ENCODE measurements around the gene RNF26. TPM values are rescaled to one million over a fixed set of nuclear protein-coding genes. Genes with fewer than 3 reads are reported as not detected.

Gene RNF26
- total RNA-seq, 1 donor from 2014 or later, result 34.3 TPM

DNA sequence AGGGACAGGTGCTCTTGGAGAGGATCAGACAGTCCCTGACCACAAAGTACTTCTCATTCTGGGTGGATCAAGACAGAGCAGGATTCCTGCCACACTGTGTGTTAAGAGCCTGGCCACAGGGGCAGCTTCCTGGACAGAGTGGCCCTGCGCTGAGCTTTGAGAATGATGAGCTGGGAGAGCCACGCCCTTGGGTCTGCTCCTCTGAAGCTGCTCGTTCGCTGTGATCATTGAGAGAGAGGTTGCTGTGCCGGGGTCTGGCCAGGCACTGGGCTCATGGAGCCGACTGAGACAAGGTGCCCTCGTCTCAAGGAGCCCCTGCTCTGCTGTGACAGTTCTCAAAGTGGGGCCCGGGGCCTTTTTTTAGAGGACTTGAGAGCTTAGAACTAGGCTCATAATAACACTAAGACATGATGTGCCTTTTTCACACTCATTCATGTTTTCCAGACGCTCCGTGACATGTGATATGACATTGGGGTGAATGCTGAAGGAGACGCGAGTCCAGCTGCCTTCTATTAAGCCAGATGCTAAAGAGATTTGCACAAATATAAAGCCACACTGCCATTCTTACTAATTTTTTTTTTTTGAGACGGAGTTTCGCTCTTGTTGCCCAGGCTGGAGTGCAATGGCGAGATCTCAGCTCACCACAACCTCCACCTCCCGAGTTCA, 13.7 kb downstream of the RNF26 start:
- intact Hi-C loops (cut with micrococcal nuclease), result no loop called here

DNA sequence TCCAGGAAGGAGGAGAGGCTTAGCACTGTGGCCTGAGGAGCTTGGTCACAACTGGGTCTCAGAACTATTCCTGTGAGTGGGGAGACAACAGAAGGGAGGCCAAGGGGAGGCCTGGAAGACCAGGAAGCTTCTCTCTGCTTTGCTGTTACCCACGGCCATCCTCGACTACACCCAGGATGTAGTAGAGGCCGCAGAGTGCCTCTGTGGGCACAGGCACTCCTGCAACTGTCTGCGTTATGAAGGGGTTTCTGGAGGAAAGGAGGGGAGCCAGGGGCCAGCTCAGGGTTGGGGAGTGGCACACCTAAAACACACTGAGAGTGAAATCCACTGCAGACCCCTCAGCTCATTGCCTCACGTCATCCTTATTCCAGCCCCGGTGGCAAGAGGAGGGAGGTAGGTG, 16.0 kb downstream of the RNF26 start:
- intact Hi-C loops (cut with micrococcal nuclease), result no loop called here

DNA sequence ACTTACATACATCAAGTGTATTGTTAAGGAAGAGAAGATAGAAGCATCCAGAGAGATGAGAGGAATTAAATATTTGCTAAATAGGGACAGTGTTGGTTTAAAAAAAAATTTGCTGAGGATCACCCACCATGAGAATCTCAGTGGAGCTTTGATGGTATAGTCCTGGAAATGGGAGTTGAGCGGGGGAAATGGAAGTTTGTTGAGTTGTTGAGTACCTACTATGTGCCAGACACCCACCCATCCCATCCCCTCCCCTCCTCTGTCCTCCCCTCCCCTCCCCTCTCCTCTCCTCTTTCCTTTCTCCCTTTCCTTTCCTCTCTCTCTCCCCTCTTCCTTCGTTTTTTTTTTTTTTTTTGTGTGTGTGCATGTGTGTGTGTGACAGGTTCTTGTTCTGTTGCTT, 16.9 kb downstream of the RNF26 start:
- intact Hi-C loops (cut with micrococcal nuclease), result no loop called here

DNA sequence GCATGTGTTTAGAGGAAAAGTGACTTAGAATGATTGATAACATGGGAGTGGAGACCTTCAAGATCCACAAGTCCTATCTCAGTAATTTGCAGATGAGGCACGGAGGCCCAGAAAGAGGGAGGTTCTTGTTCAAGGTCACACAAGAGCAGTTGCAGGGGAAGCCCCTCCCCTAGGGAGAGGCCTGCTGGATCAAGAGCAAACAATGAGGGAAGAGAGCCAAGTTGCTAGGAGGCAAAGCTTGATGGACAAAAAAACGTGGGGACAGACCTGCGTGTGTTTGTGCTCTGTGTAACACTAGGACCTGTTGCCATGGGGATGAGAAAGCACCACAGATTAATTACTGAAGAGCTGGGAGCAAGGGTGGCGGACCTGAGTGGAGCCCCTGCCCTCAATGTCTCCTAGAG, 18.5 kb downstream of the RNF26 start:
- intact Hi-C loops (cut with micrococcal nuclease), result no loop called here

- intact Hi-C loops (cut with micrococcal nuclease), result no loop called here
These were observed 20.9 kb downstream of the RNF26 start for GRCh38 chr11:119355091-119355843.

DNA sequence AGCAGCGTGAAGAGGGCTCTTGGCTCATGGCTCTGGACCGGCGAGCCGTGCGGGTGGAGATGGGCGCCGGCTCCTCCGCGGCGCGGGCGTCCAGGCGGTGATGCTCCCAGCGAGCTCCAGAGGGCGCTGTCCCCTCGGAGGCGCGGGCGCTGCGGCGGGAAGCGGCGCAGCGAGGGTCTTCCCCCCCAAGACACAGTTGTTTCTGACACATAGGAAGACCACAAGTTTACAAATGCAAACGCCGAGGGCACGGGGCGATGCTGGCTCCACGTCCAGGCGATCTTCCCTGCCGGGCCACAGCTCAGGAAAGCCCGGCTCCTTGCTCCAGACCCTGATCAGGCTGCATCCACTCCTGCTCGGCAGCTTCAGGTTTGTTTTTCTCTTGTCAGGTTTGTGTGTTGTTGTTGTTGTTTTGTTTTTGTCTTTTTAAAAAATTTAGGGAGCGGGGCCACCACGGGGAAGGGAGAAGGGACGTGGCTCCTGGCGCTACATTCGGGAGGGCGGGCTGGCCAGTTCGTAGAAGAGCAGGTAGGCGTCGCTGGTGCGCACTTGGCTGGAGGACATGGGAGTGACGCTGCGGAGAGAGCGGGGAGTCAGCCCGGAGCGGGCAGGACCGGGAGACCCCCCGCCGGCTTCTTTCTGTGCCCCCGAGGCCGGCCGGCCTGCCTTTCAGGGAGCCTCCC, 22.2 kb downstream of the RNF26 start:
- intact Hi-C loops (cut with micrococcal nuclease), result loop anchor here (1.0 kb wide), 2 partner anchors 25 to 118 kb away; partner anchors contain the start of gene USP2

DNA sequence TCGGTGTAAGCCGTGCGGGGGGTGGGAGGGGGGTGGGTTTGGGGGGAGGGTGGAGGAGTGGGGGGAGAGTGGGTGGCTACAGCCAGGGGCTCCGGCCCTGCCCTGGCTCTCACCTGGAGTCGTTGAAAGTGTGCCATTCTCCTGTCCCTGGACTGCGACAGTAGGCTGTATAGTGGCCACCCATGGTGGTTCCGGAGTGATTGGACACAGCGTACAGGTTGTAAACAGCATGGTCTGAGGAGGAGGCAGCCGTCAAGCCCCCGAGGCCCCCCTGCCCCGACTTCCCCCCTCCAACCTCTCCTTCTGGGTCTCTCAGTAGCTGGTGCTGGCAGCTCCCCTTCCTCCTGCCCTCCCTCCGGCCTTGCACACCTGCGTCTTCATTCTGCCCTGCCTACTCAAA, 22.7 kb downstream of the RNF26 start:
- intact Hi-C loops (cut with micrococcal nuclease), result no loop called here

DNA sequence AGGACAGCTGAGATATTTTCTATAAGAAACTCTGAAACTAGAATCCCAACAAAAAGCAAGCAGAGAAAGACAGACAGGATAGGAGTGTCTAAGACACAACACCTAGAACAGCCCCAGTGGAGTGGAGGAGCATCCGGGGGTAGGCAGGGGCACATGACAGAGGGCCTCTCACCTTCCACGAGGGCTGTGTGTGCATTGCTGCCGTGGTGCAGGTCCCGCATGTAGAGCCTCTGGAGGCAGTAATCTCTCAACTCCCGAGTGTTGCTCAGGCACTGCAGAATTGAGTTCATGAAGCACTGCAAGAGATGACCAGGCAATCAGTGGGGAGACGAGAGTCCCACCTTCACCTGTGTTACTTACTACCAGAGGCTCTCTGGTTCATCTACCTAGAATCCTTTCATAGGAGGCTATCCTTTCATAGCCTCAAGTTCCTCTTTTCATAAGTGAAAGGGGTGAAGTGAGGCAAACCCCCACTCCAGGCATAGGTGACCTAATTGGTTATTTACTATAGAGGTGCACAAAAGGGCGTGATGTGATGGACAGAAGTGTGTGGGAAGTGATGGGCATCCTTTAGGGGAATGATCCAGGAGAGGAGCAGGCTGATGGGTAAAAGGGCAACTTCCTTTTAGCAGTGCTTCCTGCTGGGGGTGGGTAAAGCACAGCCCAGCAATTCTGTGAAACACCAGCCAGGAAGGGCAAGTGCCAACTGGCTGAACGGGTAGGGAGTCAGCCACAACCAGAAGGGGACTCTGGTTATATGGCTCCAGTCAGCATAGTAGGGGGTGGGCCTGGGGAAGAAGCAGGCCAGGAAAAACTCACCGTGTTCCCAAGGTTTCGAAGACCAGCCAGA, 25.3 kb downstream of the RNF26 start:
- intact Hi-C loops (cut with micrococcal nuclease), result loop anchor here (10.0 kb wide), 1 partner anchor 365 kb away; the partner anchor contains the start of gene NECTIN1

- intact Hi-C loops (cut with micrococcal nuclease), result loop anchor here (10.0 kb wide), 1 partner anchor 364 kb away; the partner anchor contains the start of gene NECTIN1
These were observed 26.9 kb downstream of the RNF26 start for GRCh38 chr11:119361056-119361787.

DNA sequence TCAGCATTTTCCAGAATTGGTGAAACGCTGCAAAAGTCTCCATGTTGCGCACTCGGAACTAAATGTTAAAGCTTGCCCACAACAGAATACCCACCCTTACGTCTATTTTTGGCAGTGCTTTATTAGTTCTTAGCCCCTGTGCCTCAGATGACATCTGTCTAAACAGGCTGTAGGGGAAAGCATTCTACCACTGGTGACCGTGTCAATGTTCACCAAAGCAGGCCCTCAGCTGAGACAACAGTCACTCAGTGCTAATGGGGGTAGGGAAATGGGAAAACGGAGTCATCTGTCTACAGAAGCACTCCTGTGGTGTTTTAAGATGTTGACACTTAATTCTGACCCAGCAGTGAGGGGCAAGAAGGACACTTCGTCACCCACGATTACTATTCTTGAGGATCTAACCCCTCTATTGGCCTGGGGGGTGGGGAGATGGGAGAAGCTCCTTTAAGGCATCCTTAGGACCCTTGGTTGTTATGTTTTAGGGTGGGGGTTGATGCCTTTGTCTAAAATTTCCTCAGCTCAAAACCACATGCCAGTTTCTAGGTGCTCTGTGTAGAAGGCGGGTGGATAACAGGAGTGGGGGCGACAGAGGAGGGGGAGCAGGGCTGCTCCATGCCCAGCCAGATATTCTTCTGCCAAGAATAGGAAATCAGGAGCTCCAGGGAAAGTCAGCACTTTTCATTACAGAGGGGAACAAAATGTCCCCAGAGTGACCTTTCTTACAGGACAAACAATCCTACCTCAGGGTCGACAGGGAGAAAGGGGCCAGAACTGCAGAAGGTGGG, 27.8 kb downstream of the RNF26 start:
- intact Hi-C loops (cut with micrococcal nuclease), result loop anchor here (2.0 to 10.0 kb wide), 2 partner anchors 23 to 363 kb away; partner anchors contain the start of gene NECTIN1

DNA sequence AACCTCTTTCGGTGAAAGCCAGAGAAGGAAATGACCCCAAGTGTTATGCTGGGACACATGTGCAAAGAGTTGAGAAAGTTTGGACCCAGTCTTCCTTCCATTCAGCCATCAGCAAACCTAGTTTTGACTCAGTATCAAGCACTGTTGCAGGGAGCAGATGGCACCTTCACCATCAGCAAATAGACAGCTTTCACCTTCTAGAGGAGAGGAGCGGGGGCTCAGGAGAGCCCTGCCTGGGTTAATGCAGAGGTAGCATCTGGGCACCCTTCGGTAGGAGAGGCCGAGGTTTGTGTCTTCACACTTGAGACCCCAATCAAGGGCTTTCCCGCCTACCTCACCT, 28.4 kb downstream of the RNF26 start:
- intact Hi-C loops (cut with micrococcal nuclease), result loop anchor here (2.0 to 10.0 kb wide), 2 partner anchors 24 to 362 kb away; partner anchors contain the start of gene NECTIN1

DNA sequence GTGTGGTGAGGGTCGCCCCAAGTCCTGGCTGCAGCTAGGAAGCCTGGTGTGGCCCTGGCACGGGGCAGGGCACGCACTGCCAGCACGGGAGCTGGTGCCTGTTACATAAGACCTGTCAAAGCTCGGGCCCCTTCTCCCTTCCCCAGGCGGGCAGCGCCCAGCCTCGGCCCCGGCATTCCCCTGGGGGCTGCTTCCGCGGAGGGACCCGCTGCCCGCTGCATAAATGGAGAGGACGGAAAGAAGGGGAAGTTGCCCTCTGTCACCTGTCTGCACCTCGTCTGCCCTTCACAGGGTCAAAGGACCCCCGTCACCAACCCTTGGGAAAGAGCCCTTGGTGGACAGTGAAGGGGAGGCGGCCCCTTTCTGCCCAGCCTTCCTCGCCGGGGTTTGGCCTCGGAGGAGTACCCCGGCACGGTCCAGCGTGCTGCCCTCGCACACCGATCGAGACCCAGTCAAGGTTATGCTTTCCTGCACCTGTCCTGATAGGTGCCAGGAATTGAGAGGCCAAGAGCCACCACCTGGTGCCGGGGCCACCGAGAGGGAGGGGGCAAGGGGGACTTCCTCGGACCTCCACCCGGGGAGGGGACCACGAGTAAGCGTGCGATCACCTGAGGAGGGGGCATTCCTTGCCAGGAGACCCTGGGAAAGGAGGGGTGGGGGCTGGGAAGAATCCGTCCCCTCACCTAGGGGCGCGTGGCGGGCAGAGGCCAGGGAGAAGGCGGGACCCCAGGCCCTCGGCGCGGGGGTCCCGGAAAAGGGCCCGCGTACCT, 28.9 kb downstream of the RNF26 start:
- intact Hi-C loops (cut with micrococcal nuclease), result loop anchor here (2.0 to 10.0 kb wide), 2 partner anchors 24 to 362 kb away; partner anchors contain the start of gene NECTIN1

DNA sequence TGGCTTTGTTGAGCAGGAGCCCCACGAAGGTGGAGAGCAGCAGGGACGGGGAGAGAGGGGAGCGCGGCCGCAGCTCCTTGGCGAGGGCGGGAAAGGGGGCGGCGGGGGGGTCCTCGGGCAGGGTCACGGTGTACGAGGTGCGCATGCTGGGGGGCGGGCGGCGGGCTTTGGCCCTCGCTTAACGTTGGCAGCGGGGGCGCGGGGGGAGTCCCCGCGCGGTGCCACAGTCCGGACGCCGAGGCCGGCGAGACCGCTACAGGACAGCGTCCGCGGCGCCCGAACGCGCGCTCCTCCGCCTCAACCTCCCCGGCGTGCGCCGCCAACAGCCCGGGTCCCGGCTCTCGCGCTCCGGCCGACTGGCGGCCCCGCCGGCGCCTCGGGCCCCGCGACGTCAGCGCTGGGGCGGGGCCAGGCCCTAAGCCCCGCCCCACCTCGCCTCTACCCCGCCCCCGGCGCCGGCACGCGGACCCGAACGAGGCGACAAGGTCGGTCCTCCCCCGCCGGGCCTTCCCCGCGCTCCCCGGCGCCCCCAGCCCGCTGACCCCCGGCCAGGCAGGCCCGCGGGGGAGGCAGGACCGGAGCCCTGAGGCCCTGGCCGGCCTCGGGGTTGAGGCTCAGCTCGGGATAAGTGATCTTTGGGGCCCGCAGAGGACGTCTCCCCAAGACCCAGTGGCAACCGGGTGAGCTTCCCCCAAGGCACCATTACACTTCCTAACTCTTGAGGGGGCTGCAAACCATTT, 29.7 kb downstream of the RNF26 start:
- intact Hi-C loops (cut with micrococcal nuclease), result loop anchor here (1.0 to 10.0 kb wide), 3 partner anchors 17 to 361 kb away; partner anchors contain the start of genes NECTIN1 and USP2

DNA sequence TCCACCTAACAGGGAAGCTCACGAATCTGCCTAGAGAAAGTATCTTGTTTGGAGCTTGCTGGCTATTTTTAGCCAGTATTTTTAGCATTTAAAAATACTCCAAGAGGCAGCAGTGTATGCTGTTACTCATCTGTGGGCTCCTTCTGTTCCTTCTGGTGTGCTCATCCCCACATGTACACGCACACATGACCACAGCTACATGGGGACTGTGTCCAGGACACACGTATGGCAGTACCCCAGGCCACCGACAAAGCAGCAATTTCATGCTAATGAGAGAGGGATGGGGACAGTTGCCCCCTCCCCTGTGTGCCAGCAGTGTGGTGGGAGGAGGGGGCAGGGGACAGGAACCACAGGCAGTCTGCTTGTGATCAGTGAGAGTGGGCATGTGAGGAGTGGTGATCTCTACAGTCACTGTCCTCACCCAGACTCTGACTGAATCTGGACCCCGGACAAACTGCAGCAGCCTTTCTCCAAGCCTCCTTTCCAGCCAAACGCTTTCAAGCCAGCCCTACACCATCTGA, 30.8 kb downstream of the RNF26 start:
- intact Hi-C loops (cut with micrococcal nuclease), result loop anchor here (10.0 kb wide), 1 partner anchor 360 kb away; the partner anchor contains the start of gene NECTIN1

- intact Hi-C loops (cut with micrococcal nuclease), result loop anchor here (10.0 kb wide), 1 partner anchor 358 kb away; the partner anchor contains the start of gene NECTIN1
These were observed 32.6 kb downstream of the RNF26 start for GRCh38 chr11:119366690-119367620.

GRCh38 chr11:119367661-119368120, 33.4 kb downstream of the RNF26 start:
- intact Hi-C loops (cut with micrococcal nuclease), result loop anchor here (10.0 kb wide), 1 partner anchor 357 kb away; the partner anchor contains the start of gene NECTIN1
